ENCODE results near the gene SLC7A4.

Gene SLC7A4

GRCh38 chr22:21026783-21027692 is 5.3 kb downstream of the SLC7A4 start:
- Histone ChIP-seq H2AFZ (ENCODE audit: low read depth, low read length) (no peak overlapping the region), H3K4me2 (ENCODE audit: insufficient read depth, low read length) (no peak overlapping the region), H3K27me3 (ENCODE audit: insufficient read depth, low read length, poor library complexity) (no peaks in the 10 kb centered on the region), H3K4me1 (ENCODE audit: insufficient read depth, low read length) (peaks cover 10% of the 10 kb centered on the region), H3K27ac (ENCODE audit: low read length) (no peak overlapping the region), H3K9ac (ENCODE audit: low read depth, low read length) (no peak overlapping the region), H3K9me3 (ENCODE audit: insufficient read depth, low read length, severe bottlenecking) (no peaks in the 10 kb centered on the region), H3K36me3 (ENCODE audit: insufficient read depth, low read length) (no peaks in the 10 kb centered on the region), H3K79me2 (ENCODE audit: insufficient read depth, low read length) (no peaks in the 10 kb centered on the region), H4K20me1 (ENCODE audit: insufficient read depth, low read length) (0 out of 2 replicates have a peak, but pooled peaks cover 3% of the 10 kb centered on the region), H3K4me3 (ENCODE audit: low read depth in 1 of 2, low read length in 2 of 2) (no peak overlapping the region)
- ATAC-seq (ENCODE audit: insufficient read depth, low read depth) (no peak), DNase-seq (no peak)
- TF ChIP-seq, protein P1, sequence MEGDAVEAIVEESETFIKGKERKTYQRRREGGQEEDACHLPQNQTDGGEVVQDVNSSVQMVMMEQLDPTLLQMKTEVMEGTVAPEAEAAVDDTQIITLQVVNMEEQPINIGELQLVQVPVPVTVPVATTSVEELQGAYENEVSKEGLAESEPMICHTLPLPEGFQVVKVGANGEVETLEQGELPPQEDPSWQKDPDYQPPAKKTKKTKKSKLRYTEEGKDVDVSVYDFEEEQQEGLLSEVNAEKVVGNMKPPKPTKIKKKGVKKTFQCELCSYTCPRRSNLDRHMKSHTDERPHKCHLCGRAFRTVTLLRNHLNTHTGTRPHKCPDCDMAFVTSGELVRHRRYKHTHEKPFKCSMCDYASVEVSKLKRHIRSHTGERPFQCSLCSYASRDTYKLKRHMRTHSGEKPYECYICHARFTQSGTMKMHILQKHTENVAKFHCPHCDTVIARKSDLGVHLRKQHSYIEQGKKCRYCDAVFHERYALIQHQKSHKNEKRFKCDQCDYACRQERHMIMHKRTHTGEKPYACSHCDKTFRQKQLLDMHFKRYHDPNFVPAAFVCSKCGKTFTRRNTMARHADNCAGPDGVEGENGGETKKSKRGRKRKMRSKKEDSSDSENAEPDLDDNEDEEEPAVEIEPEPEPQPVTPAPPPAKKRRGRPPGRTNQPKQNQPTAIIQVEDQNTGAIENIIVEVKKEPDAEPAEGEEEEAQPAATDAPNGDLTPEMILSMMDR (IDR thresholded peaks at IDR 0.05; ENCODE audit: borderline replicate concordance, extremely low read depth, low read length, poor library complexity, severe bottlenecking): no peak
- TF ChIP-seq EZH2 (IDR thresholded peaks at IDR 0.05; ENCODE audit: borderline replicate concordance, low read depth, low read length, severe bottlenecking): no peak

DNA sequence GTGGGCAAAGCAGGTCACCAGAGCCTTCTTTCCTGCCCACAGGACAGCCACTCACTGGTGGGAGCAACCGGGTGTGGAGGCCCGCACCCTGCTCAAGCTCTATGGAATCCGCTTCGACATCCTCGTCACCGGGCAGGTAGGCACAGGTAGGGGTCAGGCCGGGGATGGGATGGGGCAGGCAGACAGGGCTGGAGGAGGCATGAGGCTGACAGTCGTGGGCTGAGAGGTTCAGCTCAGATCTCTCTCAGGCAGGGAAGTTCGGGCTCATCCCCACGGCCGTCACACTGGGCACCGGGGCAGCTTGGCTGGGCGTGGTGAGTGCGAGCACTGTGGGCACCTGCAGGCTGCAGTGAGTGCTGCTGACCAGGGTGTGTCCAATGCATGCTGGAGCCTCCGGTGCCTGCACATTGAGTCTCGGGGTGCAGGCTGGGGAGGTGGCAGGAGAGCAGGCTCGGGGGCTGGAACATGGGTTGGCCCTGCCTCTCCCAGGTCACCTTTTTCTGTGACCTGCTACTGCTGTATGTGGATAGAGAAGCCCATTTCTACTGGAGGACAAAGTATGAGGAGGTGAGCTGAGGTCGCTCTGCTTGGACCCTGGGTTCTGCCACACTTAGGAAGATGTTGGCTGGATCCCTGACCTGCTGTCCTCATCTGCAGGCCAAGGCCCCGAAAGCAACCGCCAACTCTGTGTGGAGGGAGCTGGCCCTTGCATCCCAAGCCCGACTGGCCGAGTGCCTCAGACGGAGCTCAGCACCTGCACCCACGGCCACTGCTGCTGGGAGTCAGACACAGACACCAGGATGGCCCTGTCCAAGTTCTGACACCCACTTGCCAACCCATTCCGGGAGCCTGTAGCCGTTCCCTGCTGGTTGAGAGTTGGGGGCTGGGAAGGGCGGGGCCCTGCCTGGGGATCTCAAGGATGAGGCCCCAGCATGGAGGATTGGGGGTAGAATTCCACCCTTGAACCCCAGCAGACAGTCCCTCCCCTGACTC is 6.3 kb downstream of the SLC7A4 start:
- Histone ChIP-seq H3K9ac (ENCODE audit: low read depth, low read length) (no peak overlapping the region), H4K20me1 (ENCODE audit: insufficient read depth, low read length) (0 out of 2 replicates have a peak, but pooled peaks cover 3% of the 10 kb centered on the region), H2AFZ (ENCODE audit: low read depth, low read length) (0 out of 2 replicates have a peak overlapping the region, but pooled peaks have one; percentile 17), H3K27ac (ENCODE audit: low read length) (no peak overlapping the region), H3K4me1 (ENCODE audit: insufficient read depth, low read length) (peaks cover 10% of the 10 kb centered on the region), H3K79me2 (ENCODE audit: insufficient read depth, low read length) (no peaks in the 10 kb centered on the region), H3K36me3 (ENCODE audit: insufficient read depth, low read length) (no peaks in the 10 kb centered on the region), H3K4me3 (ENCODE audit: low read depth in 1 of 2, low read length in 2 of 2) (no peak overlapping the region), H3K4me2 (ENCODE audit: insufficient read depth, low read length) (no peak overlapping the region), H3K27me3 (ENCODE audit: insufficient read depth, low read length, poor library complexity) (no peaks in the 10 kb centered on the region), H3K9me3 (ENCODE audit: insufficient read depth, low read length, severe bottlenecking) (no peaks in the 10 kb centered on the region)
- TF ChIP-seq EZH2 (IDR thresholded peaks at IDR 0.05; ENCODE audit: borderline replicate concordance, low read depth, low read length, severe bottlenecking): no peak
- TF ChIP-seq, protein P1 (IDR thresholded peaks at IDR 0.05; ENCODE audit: borderline replicate concordance, extremely low read depth, low read length, poor library complexity, severe bottlenecking): no peak
- no peak for ATAC-seq (ENCODE audit: insufficient read depth, low read depth)
- DNase-seq: no peak

GRCh38 chr22:21025266-21025665 is 7.1 kb downstream of the SLC7A4 start:
- DNase-seq (peak; percentile 55), ATAC-seq (ENCODE audit: insufficient read depth, low read depth) (peak; percentile 79)
- Histone ChIP-seq H2AFZ (ENCODE audit: low read depth, low read length) (0 out of 2 replicates have a peak overlapping the region, but pooled peaks have one; percentile 17), H3K27me3 (ENCODE audit: insufficient read depth, low read length, poor library complexity) (no peaks in the 10 kb centered on the region), H3K36me3 (ENCODE audit: insufficient read depth, low read length) (no peaks in the 10 kb centered on the region), H3K9ac (ENCODE audit: low read depth, low read length) (no peak overlapping the region), H3K9me3 (ENCODE audit: insufficient read depth, low read length, severe bottlenecking) (no peaks in the 10 kb centered on the region), H3K27ac (ENCODE audit: low read length) (no peak overlapping the region), H3K4me2 (ENCODE audit: insufficient read depth, low read length) (no peak overlapping the region), H3K4me3 (ENCODE audit: low read depth in 1 of 2, low read length in 2 of 2) (no peak overlapping the region), H4K20me1 (ENCODE audit: insufficient read depth, low read length) (no peaks in the 10 kb centered on the region), H3K79me2 (ENCODE audit: insufficient read depth, low read length) (no peaks in the 10 kb centered on the region), H3K4me1 (ENCODE audit: insufficient read depth, low read length) (peaks cover 10% of the 10 kb centered on the region)
- TF ChIP-seq, protein P1 (IDR thresholded peaks at IDR 0.05; ENCODE audit: borderline replicate concordance, extremely low read depth, low read length, poor library complexity, severe bottlenecking): no peak
- no peak for TF ChIP-seq EZH2 (IDR thresholded peaks at IDR 0.05; ENCODE audit: borderline replicate concordance, low read depth, low read length, severe bottlenecking)

Measured in DND-41 (cell line).